ENCODE measurements around the gene C1QL4.

- no peak for TF ChIP-seq CTCF (IDR thresholded peaks at IDR 0.05)
- no peak for TF ChIP-seq POLR2A (IDR thresholded peaks at IDR 0.05)
Observed at GRCh38 chr12:49335955-49336644, 888 bp downstream of the C1QL4 start.

All from heart left ventricle (tissue), 13 donors.